Measurements from ENCODE around the gene GJA3.

Gene GJA3

GRCh38 chr13:20126541-20127261 is 34.2 kb downstream of the GJA3 start:
- DNase-seq = no peak

DNA sequence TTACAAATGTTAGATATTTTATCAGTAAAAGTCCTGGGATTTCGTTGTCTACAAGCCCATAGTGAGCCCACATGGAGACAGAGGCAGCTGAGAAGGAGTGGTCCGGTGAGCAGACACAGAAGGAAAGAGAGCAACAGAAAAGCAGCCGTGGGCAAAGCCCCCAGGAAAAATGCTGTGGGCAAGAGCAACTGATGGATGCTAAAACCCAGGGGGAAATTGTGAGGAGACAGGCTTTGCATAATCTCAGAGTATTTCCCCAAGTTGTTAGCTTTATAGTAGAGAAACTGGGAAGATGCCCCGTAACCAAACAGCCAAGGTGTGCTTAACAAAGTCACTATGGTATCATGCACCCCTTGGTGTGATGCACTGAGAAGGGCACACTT is 35.1 kb downstream of the GJA3 start:
- no peak for DNase-seq

- no peak for DNase-seq
Observed at GRCh38 chr13:20125129-20125782, 35.6 kb downstream of the GJA3 start.

DNA sequence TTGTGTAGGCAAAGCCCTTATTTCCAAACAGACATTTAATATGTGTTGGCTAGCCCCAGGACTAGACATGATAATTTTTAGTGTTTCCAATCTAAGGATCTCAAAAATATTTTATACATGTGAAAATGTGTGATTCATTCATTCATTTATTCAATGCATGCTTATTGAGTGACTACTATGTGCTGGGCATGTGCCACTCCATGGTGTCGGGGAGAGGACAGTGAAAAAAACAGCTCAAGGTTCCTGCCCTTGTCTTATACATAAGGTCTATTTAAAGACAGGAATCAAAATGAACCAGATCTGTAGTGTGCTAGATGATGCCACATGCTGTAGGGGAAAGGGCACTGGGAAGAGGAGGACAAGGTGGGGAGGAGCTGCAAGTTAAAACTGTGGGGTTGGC is 36.5 kb downstream of the GJA3 start:
- no peak for DNase-seq

DNA sequence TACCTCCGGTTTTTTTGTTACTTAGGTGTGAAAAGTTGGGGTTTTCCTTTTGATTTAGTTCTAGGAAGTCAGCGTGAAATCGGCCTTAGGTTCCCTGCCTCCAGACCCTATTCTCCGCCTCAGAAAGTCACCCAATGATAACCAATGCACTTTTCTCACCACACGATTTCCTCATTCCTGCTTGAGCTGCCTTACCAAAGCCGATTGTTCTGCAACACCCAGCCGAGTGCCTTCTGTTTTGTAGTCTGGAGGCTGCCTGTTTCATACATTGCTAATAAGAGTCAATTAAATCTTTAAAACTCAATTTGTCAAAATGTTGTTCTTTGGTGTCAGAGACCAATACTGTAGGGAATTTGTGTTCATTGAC is 39.7 kb downstream of the GJA3 start:
- DNase-seq = no peak

- DNase-seq = no peak
Observed at GRCh38 chr13:20119960-20120359, 40.9 kb downstream of the GJA3 start.

DNA sequence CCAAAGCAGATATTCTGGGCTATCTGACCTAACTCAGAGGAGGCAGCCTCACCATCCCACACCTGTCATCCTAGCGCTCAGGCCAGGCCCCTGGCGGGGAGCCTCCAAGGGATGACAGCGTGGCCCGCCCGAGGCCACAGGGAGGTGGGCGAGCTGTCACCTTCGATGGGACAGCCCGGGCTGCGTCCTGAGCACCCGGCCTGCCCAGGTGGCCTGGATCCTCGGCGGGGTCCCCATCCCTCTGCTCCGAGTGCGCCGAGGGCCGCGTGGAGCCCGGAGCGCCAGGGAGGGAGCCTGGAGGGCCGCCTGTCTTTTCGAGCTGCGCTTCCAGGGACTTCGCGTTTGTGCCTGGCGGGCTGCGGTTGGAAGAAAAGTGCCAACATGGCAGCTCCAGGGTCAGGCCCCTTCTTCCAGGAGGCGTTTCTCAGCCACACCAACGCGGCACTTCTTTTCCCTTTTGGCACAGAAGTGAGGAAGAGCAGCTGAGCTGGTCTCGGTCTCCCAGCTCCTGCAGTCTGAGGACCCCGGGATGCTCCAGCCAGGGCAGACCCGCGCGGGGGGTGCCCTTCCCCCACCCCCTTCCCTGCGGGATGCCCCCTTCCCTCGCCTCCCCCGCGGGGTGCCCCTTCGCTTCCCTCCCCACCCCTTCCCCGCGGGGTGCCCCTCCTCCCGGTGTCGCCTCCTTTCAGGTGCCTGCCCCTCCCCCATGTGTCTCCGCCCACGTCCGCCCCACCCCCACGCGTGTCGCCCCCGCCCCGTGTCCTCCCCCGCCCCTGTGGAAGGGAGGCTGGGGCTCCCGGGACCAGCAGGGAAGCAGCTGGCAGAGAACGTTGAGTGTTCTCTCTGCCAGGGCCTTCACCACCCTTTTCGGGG is 42.3 kb downstream of the GJA3 start:
- peak; percentile 66 for DNase-seq

- no peak for DNase-seq
Observed at GRCh38 chr13:20116213-20116612, 44.6 kb downstream of the GJA3 start.

GRCh38 chr13:20114066-20114610 is 46.7 kb downstream of the GJA3 start:
- DNase-seq = peak; percentile 37

DNA sequence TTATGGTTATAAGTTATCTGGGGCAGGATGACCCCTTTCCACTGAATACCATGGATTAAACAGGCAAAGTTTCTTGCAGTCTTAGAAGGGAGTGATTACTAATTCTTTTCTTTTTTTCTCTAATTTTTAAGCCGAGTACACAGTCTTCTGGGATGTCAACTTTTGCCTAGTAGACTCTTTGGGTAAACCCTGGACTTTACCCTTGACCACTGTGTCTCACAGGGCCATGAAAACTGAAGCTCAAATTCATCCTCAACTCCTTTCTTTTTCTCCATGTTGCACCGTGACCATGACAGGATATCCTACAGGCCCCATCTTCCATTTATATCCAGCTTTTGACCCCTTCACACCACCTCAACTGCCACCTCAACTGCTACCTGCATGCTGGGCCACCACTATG is 51.8 kb downstream of the GJA3 start:
- no peak for DNase-seq

GRCh38 chr13:20106742-20107141 is 54.1 kb downstream of the GJA3 start:
- DNase-seq = no peak

GRCh38 chr13:20105161-20105689 is 55.6 kb downstream of the GJA3 start:
- DNase-seq = no peak

GRCh38 chr13:20102525-20103180 is 58.2 kb downstream of the GJA3 start:
- no peak for DNase-seq

DNA sequence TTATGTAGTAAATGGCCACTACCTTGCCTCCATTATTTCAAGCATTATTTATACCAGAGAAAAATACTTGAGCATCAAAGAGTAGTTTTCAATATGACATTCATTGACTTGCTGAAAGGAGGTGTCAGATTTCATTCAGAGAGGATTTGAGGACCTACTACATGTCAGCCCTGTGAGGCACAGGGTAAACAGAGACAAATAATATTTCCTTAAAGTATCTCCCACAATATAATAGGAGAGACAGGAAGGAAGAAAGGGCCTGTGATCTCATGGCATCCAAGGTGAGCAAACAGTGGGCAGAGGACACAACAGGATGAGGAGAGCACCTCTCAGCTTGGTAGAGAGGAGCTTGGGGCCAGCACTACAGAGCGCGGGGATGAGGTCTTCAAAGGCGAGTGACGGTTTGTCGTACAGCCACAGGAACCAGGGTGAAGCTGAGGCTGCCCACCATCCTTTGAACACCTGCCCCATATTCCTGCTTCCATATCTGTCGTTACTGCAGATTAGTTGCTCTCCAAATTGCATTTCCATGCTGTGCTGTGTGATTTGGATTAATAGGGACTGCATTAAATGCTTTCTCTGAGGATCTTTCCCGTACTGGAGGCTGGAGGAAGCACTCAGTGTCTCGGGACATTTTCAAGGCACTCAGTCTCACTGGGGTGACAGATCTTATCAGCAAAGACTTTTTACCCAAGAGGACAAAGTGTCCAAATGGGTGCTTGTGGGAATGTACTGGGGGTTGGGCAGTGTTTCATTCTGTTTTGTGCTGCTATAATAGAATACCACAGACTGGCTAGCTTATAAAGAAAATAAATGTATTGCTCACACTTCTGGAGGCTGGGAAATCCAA is 59.2 kb downstream of the GJA3 start:
- no peak for DNase-seq

DNA sequence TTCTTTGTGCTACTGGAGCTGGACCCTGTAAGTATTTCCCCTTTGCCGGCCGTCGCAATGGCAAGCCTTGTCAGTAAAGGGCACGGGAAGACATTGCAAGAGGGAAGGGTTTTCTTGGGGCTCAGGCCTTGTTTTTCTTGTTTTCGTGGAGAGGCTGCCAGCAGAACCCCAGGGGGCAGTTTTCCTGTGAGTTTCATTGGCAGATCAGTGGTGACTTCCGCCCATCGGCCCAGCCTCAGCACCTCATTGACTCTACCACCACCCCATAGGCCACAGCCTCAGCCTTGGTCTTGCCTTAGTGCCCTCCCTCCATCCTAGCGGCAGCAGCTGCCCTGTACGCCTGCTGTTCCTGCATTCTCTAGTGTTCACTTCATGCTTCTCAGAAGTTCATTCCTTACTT is 61.5 kb downstream of the GJA3 start:
- no peak for DNase-seq

GRCh38 chr13:20093951-20094350 is 66.9 kb downstream of the GJA3 start:
- no peak for DNase-seq

GRCh38 chr13:20090349-20090748 is 70.5 kb downstream of the GJA3 start:
- DNase-seq = no peak
